K562 (cell line): ENCODE data around the gene TMEM108. TPM values are rescaled to one million over a fixed set of nuclear protein-coding genes. Genes with fewer than 3 reads are reported as not detected.

Experiments
- ATAC-seq: fragments of 200-7000 bp; cut with Tn5 transposase; 3 replicates; pipeline ENCODE4 v1.9.1; 2020; ENCODE audit warnings: moderate library complexity
- BruUV-seq: library from RNA; stranded (reverse); fragments of 400-500 nt; replicated peaks from 2 replicates; lab custom pipeline; 2021; lab: Mats Ljungman, UMichigan
- CTCF ChIA-PET: fragments of 300-600 bp; formaldehyde crosslinking; extraction: SDS; loops from one replicate; lab custom pipeline; 2021; ENCODE audit warnings: low intra/inter-chr PET ratio; lab: Yijun Ruan, JAX
- POLR2A ChIA-PET: fragments of 300-600, 350-650 bp; sonication (Branson Sonifier 250); formaldehyde crosslinking; extraction: SDS; loops from one replicate; lab custom pipeline; 2021; ENCODE audit warnings: antibody characterized with exemption, inconsistent platforms; lab: Yijun Ruan, JAX
- DNase-seq, 4 experiments: peaks; one replicate each; pipeline versions ENCODE4 v3.0.0 to v3.0.0-alpha.2; 2011 to 2018; ENCODE audit warnings: low spot score in 3 of 4, mixed read lengths in 3 of 4; ENCODE audit errors: extremely low read depth in 1 of 4
- FAIRE-seq: peaks from 2 replicates; lab custom pipeline; 2011; peaks lifted over from hg19 to GRCh38; lab: Jason Lieb, UNC
- H2AFZ ChIP-seq: 2 replicates; pipeline ENCODE4 v1.6.0; 2011; ENCODE audit warnings: low read depth, low read length, control low read depth, inconsistent platforms
- H3K27ac ChIP-seq: fragments of 200-600 bp; 3 replicates; pipeline ENCODE4 v1.8.0; 2011; ENCODE audit warnings: low read depth, mild to moderate bottlenecking, control low read depth, inconsistent platforms, low read length, moderate library complexity, mixed read lengths; ENCODE audit errors: extremely low read depth
- H3K27me3 ChIP-seq, 2 experiments: fragments of 300-600 bp in 1 of 2; 2 replicates in 1 of 2; 3 replicates in 1 of 2; pipeline versions ENCODE4 v1.6.0 to v1.8.0; 2011; ENCODE audit warnings: inconsistent platforms in 2 of 2, low read length in 2 of 2, mild to moderate bottlenecking in 1 of 2, mixed read lengths in 1 of 2, moderate library complexity in 1 of 2; ENCODE audit not compliant: control insufficient read depth in 2 of 2, insufficient read depth in 2 of 2
- H3K36me3 ChIP-seq: fragments of 300-600 bp; 3 replicates; pipeline ENCODE4 v1.8.0; 2011; ENCODE audit warnings: mild to moderate bottlenecking, low read length, inconsistent platforms; ENCODE audit not compliant: control insufficient read depth, insufficient read depth
- H3K4me1 ChIP-seq, 2 experiments: fragments of 200-600 bp in 1 of 2; replicated peaks in 1 of 2; 2 replicates in 1 of 2; 3 replicates in 1 of 2; pipeline versions ENCODE4 v1.5.1 to v1.8.0; 2011; ENCODE audit warnings: inconsistent platforms in 2 of 2, low read length in 2 of 2, mild to moderate bottlenecking in 1 of 2, mixed read lengths in 1 of 2, moderate library complexity in 1 of 2; ENCODE audit not compliant: control insufficient read depth in 2 of 2, insufficient read depth in 2 of 2
- H3K4me2 ChIP-seq: 2 replicates; pipeline ENCODE4 v1.6.1; 2011; ENCODE audit warnings: low read length, control low read depth, inconsistent platforms, mixed read lengths; ENCODE audit not compliant: insufficient read depth
- H3K4me3 ChIP-seq: fragments of 200-600 bp; sonication (generic), shearing (Covaris generic); 2 replicates; pipeline ENCODE4 v1.5.1; 2016; ENCODE audit warnings: control low read depth, inconsistent platforms
- H3K79me2 ChIP-seq: fragments of 200-600 bp; 3 replicates; pipeline ENCODE4 v1.8.0; 2011; ENCODE audit warnings: low read length, inconsistent platforms; ENCODE audit not compliant: control insufficient read depth, insufficient read depth
- H3K9ac ChIP-seq, 2 experiments: 2 replicates each; pipeline versions ENCODE4 v1.6.0 to v1.6.1; 2011; ENCODE audit warnings: low read depth in 2 of 2, low read length in 2 of 2, control low read depth in 1 of 2, inconsistent platforms in 1 of 2, mild to moderate bottlenecking in 1 of 2, mixed read lengths in 1 of 2; ENCODE audit not compliant: insufficient read depth in 1 of 2
- H3K9me1 ChIP-seq: one replicate; pipeline ENCODE4 v1.6.0; 2011; ENCODE audit warnings: inconsistent platforms, mild to moderate bottlenecking, low read length, moderate library complexity; ENCODE audit not compliant: control insufficient read depth, insufficient read depth
- H3K9me3 ChIP-seq: replicated peaks from 2 replicates; pipeline ENCODE4 v1.5.1; 2011; ENCODE audit warnings: low read depth, low read length, inconsistent platforms; ENCODE audit not compliant: control insufficient read depth, insufficient read depth
- H4K20me1 ChIP-seq: replicated peaks from 2 replicates; pipeline ENCODE4 v1.6.1; 2011; ENCODE audit warnings: low read length, inconsistent platforms, mixed read lengths; ENCODE audit not compliant: control insufficient read depth, insufficient read depth
- CSDE1 ChIP-seq, 2 experiments: fragments of 450-650 bp; IDR thresholded peaks; 2 replicates each; pipeline ENCODE4 v1.6.1; 2016; ENCODE audit warnings: mild to moderate bottlenecking in 1 of 2
- MCM7 ChIP-seq, 2 experiments: fragments of 450-650 bp; IDR thresholded peaks; 2 replicates each; pipeline ENCODE4 v1.6.1; 2016 to 2018
- MXD1 ChIP-seq: fragments of 250-450 bp; sonication (Bioruptor Pico); IDR thresholded peaks from 2 replicates; pipeline ENCODE4 v1.8.0; 2021; ENCODE audit warnings: borderline replicate concordance, mild to moderate bottlenecking, moderate library complexity; ENCODE audit not compliant: poor library complexity, severe bottlenecking
- NELFE ChIP-seq: IDR thresholded peaks from 2 replicates; pipeline ENCODE4 v1.6.1; 2011; ENCODE audit warnings: mild to moderate bottlenecking; ENCODE audit not compliant: insufficient read depth, insufficient read length
- TCF7L2 ChIP-seq: fragments of 150-350 bp; IDR thresholded peaks from 2 replicates; pipeline ENCODE4 v1.6.1; 2016; ENCODE audit warnings: low read depth, mild to moderate bottlenecking, low read length, moderate library complexity
- XRCC5 ChIP-seq: fragments of 200-400 bp; formaldehyde crosslinking; IDR thresholded peaks from 2 replicates; pipeline ENCODE4 v1.6.1; 2017; ENCODE audit warnings: low read depth, mild to moderate bottlenecking, low read length
- ZNF583 ChIP-seq: fragments of 250-450 bp; sonication (Bioruptor Pico); IDR thresholded peaks from 2 replicates; pipeline ENCODE4 v1.4.0; 2020
- ZNF778 ChIP-seq: fragments of 450-650 bp; formaldehyde crosslinking; IDR thresholded peaks from 2 replicates; pipeline ENCODE4 v1.4.0; 2020; ENCODE audit warnings: mild to moderate bottlenecking, moderate library complexity
- ZNF830 ChIP-seq: fragments of 250-450 bp; sonication (Bioruptor Pico); IDR thresholded peaks from 2 replicates; pipeline ENCODE4 v1.5.0; 2021; ENCODE audit warnings: mild to moderate bottlenecking
- in situ Hi-C: fragments of 300-500 bp; cut with MboI; formaldehyde crosslinking; loops from 4 replicates; pipeline ENCODE4 v1.15.0; 2018; ENCODE audit warnings: inconsistent platforms, mixed read lengths
- intact Hi-C: fragments of 100-400 bp; cut with micrococcal nuclease; formaldehyde crosslinking; loops from 2 replicates; pipeline ENCODE4 v1.14.2; 2022
- polyA plus RNA-seq, 8 experiments: library from polyadenylated mRNA; depleted of rRNA in 4 of 8; stranded (reverse) in 5 of 8; unstranded in 3 of 8; fragments of >200 nt; fragmentation: Nextera tagmentation in 2 of 8; fragmentation: Illumina TruSeq in 1 of 8; extraction: Ambion mirVana in 2 of 8; extraction: Trizol in 1 of 8; gene quantifications; 2 replicates each; pipeline versions ENCODE4 v1.2.1 to v1.2.3, GENCODE V29; 2011 to 2014; ENCODE audit warnings: inconsistent platforms in 1 of 8, missing spikeins in 1 of 8
- total RNA-seq, 7 experiments: library from RNA; depleted of rRNA in 6 of 7; stranded (reverse); fragments of >200 nt in 6 of 7; fragmentation: Illumina TruSeq in 2 of 7; extraction: Trizol in 2 of 7; gene quantifications; 2 replicates each; pipeline versions ENCODE4 v1.2.1 to v1.2.3, GENCODE V29; 2011 to 2021; ENCODE audit warnings: low replicate concordance in 1 of 7
- TF ChIP-seq, protein P1 (sequence below): fragments of 450-650 bp; formaldehyde crosslinking; IDR thresholded peaks from 2 replicates; pipeline ENCODE4 v1.4.0; 2020; ENCODE audit warnings: mild to moderate bottlenecking, moderate library complexity

TMEM108 gene
- total and polyA plus RNA-seq, 9 of the 15 experiments (the other 6 are each of a cell fraction or from before 2014, with no cell fraction given): 0.65 to 11.1 (median 3.4) TPM

DNA sequence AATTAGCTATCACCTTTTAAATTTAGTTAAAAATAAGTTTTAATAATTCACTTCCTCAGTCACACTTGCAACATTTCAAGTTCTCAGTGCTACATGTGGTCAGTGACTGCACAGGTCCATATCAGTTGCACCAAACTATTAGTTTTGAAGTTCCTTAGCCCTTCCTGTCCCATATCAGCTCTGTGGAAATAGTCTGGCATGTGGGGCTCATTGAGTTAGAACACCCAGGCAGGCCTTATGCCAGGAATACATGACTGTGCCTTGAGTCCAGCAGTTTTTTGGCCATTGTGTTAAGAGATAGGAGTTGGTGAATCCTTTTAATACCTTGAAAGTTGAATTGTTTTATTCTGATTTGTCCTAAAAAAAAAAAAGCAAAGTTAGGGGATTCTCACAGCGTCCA lies 207.9 kb downstream of the TMEM108 start (continued):
- TF ChIP-seq, protein P1, sequence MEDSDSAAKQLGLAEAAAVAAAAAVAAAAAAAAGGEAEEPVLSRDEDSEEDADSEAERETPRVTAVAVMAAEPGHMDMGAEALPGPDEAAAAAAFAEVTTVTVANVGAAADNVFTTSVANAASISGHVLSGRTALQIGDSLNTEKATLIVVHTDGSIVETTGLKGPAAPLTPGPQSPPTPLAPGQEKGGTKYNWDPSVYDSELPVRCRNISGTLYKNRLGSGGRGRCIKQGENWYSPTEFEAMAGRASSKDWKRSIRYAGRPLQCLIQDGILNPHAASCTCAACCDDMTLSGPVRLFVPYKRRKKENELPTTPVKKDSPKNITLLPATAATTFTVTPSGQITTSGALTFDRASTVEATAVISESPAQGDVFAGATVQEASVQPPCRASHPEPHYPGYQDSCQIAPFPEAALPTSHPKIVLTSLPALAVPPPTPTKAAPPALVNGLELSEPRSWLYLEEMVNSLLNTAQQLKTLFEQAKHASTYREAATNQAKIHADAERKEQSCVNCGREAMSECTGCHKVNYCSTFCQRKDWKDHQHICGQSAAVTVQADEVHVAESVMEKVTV (CRISPR knock-in tag): no peak

- POLR2A ChIA-PET: no interaction called here
- no peak overlapping the region for H2AFZ ChIP-seq
- H3K4me3 ChIP-seq: no peak overlapping the region
- FAIRE-seq: no peak
- no peak overlapping the region for H3K4me2 ChIP-seq
- no peaks in the 10 kb centered on the region for H3K36me3 ChIP-seq
- DNase-seq: no peak
- no peak overlapping the region for H3K27ac ChIP-seq
- intact Hi-C loops (no loop called here), in situ Hi-C loops (no loop called here)
- no peaks in the 10 kb centered on the region for H3K27me3 ChIP-seq
- H4K20me1 ChIP-seq: no peaks in the 10 kb centered on the region
- CTCF ChIA-PET: no interaction called here
- no peak for ATAC-seq
- no peaks in the 10 kb centered on the region; a peak in 1 of 5 replicates for H3K4me1 ChIP-seq
- BruUV-seq: no TSS peak
- no peaks in the 10 kb centered on the region for H3K79me2 ChIP-seq
- no peak overlapping the region for H3K9ac ChIP-seq
- no peaks in the 10 kb centered on the region for H3K9me3 ChIP-seq
- TF ChIP-seq NELFE: no peak
- no peak for TF ChIP-seq ZNF778 (CRISPR knock-in tag)
- no peak for TF ChIP-seq XRCC5
- TF ChIP-seq ZNF583 (CRISPR knock-in tag): no peak
- TF ChIP-seq TCF7L2: no peak
- TF ChIP-seq MXD1: no peak
- TF ChIP-seq CSDE1 (IDR thresholded peaks at IDR 0.05): no peak
- no peak for TF ChIP-seq MCM7 (IDR thresholded peaks at IDR 0.05)
- no peak for TF ChIP-seq ZNF830 (CRISPR knock-in tag)
- no peaks in the 10 kb centered on the region for H3K9me1 ChIP-seq
Measured at GRCh38 chr3:133246773-133247172, 208.6 kb downstream of the TMEM108 start.
